ENCODE results near the gene TUBB2B.
"Not testable (repeated sequence)": the region's sequence is repeated elsewhere in the genome, so short reads cannot be mapped to it uniquely, and the experiment has no call there.

TUBB2B gene

DNA sequence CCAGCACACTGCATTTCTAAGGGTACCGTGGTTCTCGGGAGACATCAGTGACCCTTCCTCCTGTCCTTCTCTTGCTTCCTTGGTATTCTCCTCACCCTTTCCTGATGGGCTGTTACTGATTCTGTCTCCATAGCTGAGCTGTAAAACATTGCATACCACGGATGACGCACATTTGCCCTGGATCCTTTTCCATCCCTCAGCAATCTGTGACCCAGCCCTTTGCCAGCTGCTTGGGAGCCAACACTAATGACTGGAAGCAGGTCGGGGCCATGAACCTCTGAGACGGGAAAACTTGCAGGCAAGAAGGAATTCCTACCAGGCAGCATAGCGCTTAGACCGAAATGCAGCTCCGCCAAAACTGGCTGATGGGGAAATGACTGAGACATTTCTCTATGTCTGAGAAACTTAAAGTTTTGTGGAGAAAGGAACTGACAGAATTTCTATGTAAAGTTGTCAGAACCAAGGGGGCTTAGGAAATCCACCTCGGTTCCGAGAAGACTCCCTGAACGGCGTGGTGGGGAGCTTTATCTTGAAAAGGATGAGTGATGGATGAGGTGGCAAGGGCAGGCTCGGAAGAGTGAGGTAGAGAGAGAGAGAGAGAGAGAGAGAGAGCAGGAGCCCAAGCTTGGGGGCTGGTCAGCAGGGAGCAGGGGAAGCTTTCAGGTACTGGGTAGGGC is 19.2 kb downstream of the TUBB2B start:
- DNase-seq, result no peak

DNA sequence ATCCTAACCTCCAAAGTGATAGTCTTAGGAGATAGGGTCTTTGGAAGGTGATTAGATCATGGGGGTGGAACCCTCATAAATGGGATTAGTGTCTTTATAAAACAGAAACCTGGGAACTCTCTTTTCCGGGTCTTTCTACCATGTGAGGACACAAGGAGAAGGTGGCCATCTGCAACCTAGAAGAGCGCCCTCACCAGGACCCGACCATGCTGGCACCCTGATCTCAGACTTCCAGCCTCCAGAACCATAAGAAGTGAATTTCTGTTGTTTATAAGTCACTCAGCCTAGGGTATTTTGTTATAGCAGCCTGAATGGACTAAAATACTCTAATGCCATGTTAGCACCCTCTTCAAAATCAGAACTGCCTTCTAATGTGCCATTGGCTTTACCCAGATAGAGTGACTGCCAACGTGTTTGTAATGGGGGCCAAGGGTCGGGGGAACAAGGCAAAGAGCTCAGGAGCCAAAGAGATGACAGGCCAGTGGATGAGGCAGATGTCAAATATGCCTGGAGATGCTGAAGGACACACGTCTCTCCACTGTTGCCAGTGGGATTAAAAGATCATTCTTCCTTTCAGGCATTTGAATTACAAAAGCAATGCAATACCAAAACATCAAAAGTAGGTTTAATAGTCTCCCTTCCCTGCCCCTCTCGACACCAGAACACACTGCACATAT is 21.0 kb downstream of the TUBB2B start:
- DNase-seq, result no peak

DNA sequence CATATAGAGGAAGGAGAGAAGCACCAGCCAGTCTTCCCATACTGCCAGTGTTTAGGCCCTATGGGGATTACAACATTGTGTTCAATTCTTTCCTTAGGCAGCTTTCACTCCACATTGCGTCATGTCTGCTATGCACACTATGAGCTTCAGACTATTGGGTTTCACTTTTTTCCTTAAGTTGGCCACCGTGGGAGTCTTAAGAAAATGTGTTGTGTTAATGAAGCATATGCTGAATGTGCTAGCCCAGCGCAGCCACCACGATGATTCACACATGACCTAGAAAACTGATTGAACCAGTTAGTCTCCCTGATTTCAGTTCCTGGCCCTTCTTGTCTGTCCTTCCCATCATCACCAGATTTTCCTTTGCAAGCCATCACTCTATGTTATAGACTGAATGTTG is 21.5 kb downstream of the TUBB2B start:
- peak in 1 of 2 experiments; percentile 27 for DNase-seq

DNA sequence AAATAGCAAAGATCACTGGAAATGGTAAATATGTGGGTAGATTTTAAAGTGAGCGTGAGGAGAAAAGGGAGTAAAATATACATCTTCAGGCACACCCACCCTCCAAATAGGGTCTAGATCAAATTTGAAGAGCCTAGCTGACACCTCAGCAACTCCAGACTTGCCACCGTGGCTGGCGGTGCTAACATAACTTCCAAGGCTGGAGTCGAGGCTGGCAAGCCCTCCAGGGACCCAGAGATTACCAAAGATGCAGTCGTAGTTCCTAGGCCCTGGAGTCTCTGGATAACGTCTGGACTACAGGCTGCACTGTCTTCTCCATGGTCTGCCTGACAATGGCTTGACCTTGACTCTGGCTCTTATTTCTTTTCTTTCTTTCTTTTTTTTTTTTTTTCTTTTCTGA is 22.5 kb downstream of the TUBB2B start:
- DNase-seq, result no peak

DNA sequence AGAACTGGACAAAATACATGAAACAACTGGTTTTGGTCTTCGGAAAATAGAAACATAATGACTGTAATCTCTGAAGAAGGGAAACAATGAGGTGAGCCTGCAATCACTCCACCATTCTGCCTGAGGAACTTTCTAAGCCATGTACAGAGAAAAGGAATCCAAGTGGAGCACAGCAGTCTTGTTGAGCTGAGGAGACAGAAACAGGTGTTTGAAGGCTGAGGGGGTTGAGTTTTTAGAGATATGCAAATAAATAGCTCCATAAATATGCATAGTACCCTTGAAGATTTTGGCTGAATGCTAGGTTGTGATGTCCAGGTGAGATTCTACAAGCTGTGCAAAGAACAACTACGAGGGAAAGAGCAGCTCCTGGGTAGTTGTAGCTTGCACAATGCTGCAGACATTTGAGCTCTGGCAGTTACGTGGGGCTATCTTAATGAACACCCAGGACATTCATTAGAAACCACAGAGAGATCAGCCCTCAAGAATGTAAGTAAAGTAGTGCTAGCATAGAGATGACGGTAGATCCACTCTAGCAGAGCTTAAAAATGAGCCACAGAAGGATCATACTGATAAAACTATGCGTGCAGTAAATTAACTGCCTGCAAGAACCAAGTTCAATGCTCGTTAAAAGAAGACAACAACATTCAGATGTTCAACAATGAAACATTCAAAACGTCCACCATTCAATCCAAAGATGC is 24.3 kb downstream of the TUBB2B start:
- no peak for DNase-seq

DNA sequence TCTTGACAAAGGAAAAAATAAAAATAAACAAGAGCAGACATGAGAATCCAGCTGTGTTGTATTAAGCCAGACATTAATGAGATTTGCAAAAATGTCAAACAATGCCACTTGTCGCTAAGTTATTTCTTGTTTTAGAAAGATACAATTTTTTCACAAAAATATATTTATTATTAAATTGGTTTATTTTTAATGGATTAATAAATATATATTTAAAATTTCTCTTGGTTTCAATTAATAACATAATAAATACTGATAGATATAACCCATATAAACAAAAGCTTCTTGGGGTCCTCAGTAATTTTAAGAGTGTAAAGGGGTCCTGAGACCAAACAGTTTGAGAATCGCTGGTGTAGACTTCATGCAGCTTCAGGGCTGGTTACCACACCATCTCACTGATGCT is 26.1 kb downstream of the TUBB2B start:
- no peak for DNase-seq

DNA sequence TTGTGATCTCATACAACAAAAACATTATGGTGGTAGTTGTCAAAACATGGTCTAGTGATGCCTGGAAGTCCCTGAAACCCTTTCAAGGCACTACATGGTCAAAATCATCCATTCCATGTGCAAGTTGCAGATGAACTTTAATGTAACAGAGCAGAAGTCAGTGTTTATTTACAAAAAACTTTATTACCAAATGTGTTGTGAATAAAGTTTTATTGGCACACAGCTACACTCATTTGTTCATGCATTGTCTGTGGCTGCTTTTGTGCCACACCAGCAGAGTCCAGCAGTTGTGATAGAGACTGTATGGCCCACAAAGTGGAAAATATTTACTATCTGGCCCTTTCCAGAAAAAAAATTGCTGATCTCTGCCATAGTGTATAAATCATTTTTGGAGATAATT is 26.8 kb downstream of the TUBB2B start:
- no peak for DNase-seq

DNA sequence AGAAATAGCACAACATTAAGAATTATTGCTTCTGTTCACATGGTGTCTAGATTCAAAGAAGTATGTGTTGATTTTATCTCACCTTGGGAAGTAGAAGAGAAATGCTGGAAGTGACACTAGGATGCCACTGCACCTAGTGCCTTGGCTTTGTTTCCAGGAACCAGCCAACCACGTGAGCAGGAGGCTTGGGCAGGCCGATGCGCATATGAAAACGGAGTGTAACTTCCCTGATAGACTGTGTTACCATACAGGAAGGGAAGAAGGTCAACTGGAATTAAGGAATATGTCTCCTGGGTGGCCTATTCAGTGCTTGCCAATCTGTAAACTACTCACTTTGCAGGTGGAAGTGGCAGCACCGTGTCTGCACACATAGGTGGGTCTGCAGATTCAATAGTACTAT is 28.1 kb downstream of the TUBB2B start:
- DNase-seq, result no peak

DNA sequence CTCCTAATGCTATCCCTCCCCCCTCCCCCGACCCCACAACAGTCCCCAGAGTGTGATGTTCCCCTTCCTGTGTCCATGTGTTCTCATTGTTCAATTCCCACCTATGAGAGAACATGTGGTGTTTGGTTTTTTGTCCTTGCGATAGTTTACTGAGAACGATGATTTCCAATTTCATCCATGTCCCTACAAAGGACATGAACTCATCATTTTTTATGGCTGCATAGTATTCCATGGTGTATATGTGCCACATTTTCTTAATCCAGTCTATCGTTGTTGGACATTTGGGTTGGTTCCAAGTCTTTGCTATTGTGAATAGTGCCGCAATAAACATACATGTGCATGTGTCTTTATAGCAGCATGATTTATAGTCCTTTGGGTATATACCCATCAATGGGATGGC is 29.7 kb downstream of the TUBB2B start:
- DNase-seq, result not testable (repeated sequence)

DNA sequence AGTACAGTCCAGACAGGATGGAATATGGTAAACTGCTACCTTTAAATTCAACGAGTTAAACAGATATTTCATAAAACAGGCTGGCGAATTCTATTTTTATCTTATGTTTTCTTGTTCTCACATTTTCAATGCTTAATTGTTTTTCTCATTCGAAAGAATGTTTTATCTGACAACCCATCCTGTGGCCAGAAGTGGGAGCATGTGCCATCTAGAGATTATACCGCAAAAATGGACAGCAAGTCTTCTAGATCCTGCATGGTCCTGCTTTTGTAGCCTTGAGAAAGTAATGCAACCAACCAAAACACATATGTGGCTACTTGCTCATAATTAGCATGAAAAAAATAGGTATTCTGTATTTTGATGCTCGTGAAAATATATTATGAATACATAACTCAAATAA is 30.7 kb downstream of the TUBB2B start:
- DNase-seq, result no peak

DNA sequence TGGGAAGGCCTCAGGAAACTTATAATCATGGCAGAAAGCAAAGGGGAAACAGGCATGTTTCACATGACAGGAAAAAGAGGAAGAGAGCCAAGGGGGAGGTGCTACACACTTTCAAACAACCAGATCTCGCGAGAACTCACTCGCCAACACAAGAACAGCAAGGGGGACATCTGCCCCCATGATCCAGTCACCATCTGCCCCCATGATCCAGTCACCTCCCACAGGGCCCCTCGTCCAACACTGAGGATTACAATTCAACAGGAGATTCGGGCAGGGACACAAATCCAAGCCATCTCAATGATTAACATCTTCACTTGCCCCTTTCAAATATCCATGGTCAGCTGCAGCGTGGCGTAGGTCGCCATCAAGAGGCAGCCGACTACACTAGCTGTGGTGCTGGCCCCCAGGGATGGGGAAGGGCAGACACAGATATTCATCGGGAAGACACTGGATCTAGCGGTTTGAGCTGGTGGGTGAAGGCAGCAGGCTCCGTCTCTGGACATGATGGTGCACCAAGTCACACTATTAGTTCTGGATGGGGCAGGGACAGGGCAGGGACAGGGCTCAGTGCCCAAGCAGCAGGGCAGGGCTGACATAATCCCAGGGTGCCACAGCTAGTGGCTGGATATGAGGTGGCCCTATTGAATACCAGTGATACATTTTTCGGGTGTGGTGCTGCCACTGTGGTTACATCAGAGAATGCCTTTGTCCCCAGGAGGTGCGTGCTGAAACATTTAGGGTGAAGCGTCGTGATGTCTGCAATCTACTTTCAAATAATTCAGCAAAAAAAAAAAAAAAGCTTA is 31.6 kb downstream of the TUBB2B start:
- DNase-seq, result no peak

DNA sequence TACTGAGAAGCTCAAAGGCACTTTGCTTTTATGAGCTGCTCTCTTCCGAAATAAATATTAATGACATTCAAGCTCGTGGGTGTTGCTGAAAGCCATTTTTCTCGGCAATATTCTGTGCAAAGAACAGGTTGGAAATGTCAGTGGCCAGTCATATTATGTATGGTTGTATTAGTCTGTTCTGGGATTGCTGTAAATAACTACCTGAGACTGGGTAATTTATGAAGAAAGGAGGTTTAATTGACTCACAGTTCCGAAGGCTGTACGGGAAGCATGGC is 32.1 kb downstream of the TUBB2B start:
- no peak for DNase-seq

DNA sequence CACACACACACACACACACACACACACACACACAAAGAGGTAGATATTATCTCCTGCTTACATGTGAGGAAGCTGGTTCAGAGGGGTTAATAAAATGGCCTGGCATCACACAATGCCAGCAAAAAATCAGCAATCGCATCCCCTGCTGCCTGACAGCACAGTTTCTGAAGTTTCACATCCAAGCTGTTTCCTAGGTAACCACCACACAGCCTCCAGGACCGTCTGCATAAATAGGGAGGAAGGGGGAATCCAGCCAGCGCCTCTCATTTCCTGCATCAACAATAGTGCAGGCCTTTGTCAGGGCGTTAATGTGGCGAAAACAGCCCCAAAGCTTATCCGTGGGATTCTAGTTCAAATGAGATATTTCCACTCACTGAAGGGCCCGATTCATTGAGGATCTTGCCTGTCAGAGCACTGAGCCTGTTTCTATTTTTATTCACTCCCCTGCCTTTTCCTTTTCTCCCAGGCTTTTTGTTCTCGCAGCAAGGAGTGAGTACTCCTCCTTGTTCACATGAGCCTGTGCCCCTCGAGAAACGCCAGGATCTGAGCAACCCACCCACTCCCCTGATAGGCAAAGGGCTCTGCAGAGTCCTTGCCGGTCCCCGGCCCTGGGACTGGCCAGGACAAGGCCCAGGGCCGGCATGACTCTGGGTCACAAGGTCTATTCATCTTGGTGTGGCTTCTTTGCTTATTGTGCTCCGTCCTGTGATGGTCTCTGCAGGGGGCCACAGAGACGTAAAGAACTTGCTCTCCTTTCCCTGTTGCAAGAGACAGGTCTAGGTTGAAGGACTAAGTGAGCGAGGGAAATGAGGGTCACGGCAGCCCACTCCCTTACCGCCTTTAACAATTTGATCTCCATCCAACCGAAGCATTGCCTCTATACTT is 32.7 kb downstream of the TUBB2B start:
- DNase-seq, result no peak

DNA sequence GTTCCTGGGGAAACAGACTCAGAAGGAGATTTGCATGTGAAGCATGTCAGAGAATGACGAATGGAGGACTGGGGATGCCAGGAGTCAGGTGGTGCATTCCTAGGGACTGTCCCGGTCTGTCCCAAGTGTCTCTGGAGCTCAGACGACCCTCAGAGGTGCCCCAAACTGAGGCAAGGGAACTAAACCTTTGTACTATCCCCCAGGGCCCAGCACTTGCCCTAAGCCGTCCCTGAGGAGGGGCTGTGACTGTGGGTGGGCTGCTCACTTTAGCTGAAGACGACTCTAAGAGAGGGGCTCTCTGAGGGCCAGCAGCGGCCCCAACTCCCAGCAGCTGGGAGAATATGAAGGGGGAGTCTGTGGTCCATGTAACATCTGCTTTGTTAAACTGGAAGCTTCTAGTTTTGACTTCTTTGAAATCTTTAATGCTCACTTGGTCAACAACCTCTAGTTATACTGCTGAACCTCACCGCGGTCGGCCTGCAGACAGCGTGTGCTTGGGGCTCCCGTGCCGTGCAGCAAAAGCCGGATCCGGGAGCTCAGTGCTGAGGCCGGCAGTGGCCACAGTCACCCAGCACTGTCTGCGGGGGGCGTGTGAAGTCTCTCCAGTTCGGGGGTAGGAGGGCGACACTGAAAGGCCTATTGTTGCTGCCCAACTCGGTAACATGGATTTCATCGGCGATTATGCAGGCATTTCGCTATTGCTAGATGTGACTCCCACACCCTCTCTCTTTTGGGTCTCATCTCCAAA is 34.2 kb downstream of the TUBB2B start:
- DNase-seq, result no peak

DNA sequence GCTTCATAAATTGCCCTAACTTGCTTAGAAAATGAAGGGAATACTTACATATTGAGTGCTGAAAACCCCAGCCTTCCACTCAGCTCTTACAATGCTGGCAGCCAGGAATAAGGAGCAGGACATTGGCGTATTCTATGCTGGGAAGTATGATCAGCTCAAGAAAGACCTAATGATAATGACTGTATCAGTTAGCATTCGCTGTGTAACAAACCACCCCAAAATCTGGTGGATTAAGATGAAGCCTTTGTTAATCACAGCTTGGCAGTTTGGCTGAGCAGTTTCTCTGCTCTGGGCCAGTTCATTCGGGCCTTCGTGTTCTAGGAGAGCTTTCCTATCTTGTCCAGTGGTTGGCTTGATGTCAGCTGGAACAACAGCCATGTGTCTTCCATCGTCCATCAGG is 36.7 kb downstream of the TUBB2B start:
- no peak for DNase-seq

DNA sequence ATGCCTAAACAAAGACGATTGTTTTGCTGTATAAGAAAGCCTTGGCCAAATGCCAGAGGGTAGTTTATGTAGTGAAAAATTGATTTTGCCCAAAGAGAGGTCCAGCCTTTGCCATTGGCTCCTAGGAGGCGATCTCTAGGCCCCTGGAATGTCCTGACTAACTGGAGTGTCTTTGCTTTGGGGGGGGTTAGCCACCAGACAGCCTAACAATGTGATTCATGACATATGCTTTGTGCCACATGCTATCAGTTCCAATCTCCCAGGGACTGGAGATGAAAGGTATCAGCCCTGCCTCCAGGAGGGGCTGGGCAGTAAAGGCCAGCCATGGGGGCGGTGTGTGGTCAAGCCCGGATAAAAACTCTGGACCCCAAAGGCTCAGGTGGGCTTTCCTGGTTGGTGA is 37.4 kb downstream of the TUBB2B start:
- DNase-seq, result no peak

DNA sequence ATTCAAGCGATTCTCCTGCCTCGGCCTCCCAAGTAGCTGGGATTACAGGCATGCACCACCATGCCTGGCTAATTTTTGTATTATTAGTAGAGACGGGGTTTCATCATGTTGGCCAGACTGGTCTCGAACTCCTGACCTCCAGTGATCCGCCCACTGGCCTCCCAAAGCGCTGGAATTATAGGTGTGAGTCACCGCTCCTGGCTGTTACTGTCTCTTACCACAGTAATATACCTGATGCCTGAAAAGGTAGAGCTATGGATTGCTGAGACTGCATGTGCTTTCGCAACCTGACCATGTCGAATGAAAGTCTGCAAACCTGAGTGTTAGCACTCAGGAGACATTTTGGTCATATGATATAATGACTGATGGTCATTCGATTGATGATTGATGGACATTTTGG is 38.3 kb downstream of the TUBB2B start:
- DNase-seq, result not testable (repeated sequence)

DNA sequence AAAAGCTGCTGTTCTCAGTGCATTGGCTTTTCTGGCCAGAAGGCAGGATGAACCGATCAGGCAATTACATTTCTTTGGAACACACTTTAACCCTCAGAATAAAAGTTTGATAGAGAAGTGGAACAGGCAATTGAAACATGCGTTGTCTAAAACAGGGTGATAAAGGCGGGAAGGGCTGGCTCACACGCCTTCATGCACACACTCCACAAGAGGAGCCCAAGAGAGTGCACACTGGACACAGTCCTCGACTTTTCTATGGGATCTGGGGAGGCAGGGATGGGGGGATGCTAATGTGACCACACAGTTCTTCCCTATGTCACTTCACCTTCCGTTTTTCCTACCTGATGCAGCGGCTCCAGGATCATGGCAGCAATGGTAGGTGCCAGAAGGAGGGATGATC is 39.2 kb downstream of the TUBB2B start:
- DNase-seq, result no peak

DNA sequence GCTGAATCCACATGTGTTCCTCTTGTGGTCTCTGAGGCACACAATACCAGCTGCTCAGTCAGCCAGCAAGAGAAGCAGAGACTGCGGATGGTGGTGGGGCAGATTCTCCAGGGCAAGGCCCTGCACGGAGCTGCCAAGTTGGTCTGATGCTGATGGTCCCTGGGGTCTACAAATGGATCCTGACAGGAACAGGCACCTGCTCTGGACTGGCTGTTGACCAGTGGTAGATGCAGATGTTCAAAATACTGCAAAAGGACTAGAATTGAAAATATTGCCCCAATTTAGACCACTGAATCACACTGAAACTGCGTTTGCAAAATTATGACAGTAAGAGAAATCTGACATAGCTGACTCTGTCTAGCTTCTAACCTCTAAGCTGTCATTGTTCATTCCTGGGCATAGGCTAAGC is 40.5 kb downstream of the TUBB2B start:
- no peak for DNase-seq

DNA sequence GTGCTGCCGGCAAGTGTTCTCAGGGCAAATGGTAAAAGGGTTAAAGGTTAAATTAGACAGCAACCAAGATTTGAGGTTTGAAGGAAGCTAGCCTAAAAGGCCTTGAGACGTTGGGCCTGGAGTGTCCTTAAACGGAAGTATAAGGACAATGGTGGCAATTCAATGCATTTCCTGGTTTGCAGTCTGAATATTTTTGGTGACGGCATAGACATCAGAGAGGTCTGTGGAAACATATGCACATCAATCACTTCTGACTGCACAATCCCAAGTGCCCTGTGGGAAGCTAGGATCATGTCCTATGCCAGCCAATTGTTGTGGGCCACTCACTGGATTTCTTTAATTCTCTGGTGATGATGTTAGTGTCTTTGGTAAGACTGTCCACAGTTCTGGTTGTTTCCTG is 44.4 kb downstream of the TUBB2B start:
- no peak for DNase-seq

DNA sequence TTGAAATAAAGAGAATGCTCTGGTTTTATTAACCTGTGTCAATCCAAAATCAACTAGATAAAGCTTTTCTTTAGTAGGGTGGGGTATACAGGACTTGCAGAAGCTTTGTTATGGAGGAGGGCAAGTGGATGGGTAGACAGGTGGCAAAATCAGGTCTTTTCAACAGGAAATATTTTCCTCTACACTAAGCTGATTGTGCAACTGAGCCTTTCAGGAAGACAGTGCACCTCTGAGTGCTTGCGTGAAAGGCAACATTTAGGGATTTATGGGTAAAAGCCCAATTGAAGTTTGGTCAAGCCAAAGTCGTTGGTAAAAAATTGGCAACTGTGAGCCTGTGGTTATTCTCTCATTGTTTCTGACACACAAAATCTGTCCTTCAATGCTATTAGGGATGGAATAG is 46.3 kb downstream of the TUBB2B start:
- no peak for DNase-seq

DNA sequence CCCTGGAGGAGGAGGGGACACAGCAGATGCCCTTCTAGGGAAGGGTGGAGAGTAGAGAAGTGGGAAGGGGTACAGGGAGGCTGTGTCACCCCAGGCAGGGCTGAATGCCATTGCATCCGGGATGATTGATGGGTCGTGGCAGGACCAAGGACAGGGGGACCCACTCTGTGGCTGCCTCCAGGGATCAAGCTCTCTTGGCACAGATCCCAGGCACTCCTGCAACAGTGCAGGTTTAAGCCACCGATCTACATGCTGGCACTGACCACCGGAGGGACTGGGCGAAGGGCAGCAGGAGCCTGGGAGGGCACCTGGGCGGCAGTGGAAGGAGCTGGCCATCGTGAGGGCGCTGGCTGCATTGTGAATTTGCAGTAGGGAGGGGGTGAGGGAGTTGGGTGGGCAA is 47.5 kb downstream of the TUBB2B start:
- DNase-seq, result not testable (repeated sequence)
